ENCODE measurements around the gene C11orf21.
"Not testable (repeated sequence)": the region's sequence is repeated elsewhere in the genome, so short reads cannot be mapped to it uniquely, and the experiment has no call there.

The C11orf21 gene

GRCh38 chr11:2298795-2299761 is 2.6 kb downstream of the C11orf21 start:
- DNase-seq (ENCODE audit: insufficient read length, low spot score) (no peak), FAIRE-seq (no peak)

- no peak for FAIRE-seq
- DNase-seq (ENCODE audit: insufficient read length, low spot score) = no peak
These were observed 3.5 kb downstream of the C11orf21 start for GRCh38 chr11:2298131-2298794.

- FAIRE-seq (no peak), DNase-seq (ENCODE audit: insufficient read length, low spot score) (no peak)
These were observed 4.1 kb downstream of the C11orf21 start for GRCh38 chr11:2297623-2298030.

GRCh38 chr11:2296913-2297622 is 4.7 kb downstream of the C11orf21 start:
- no peak for DNase-seq (ENCODE audit: insufficient read length, low spot score)
- no peak for FAIRE-seq

GRCh38 chr11:2295971-2296912 is 5.5 kb downstream of the C11orf21 start:
- DNase-seq (ENCODE audit: insufficient read length, low spot score) = no peak
- FAIRE-seq = no peak

- DNase-seq (ENCODE audit: insufficient read length, low spot score) (no peak), FAIRE-seq (no peak)
These were observed 6.8 kb downstream of the C11orf21 start for GRCh38 chr11:2294926-2295290.

GRCh38 chr11:2293984-2294925 is 7.5 kb downstream of the C11orf21 start:
- no peak for FAIRE-seq
- no peak for DNase-seq (ENCODE audit: insufficient read length, low spot score)

GRCh38 chr11:2293531-2293971 is 8.2 kb downstream of the C11orf21 start:
- FAIRE-seq = no peak
- DNase-seq (ENCODE audit: insufficient read length, low spot score) = no peak

GRCh38 chr11:2290351-2290841 is 11.3 kb downstream of the C11orf21 start:
- DNase-seq (ENCODE audit: insufficient read length, low spot score) = no peak
- FAIRE-seq = no peak

- FAIRE-seq = no peak
- DNase-seq (ENCODE audit: insufficient read length, low spot score) = no peak
These were observed 11.9 kb downstream of the C11orf21 start for GRCh38 chr11:2289859-2290258.

GRCh38 chr11:2289350-2289749 is 12.4 kb downstream of the C11orf21 start:
- FAIRE-seq = no peak

GRCh38 chr11:2287091-2287490 is 14.6 kb downstream of the C11orf21 start:
- DNase-seq (ENCODE audit: insufficient read length, low spot score) (no peak), FAIRE-seq (no peak)

More at GRCh38 chr11:2289350-2289749, 12.4 kb downstream of the C11orf21 start:
- DNase-seq (ENCODE audit: insufficient read length, low spot score) = no peak

GRCh38 chr11:2286350-2286749 is 15.4 kb downstream of the C11orf21 start:
- not testable (repeated sequence) for DNase-seq (ENCODE audit: insufficient read length, low spot score); FAIRE-seq

GRCh38 chr11:2280208-2280607 is 21.5 kb downstream of the C11orf21 start:
- DNase-seq (ENCODE audit: insufficient read length, low spot score) (no peak), FAIRE-seq (no peak)

GRCh38 chr11:2277933-2278523 is 23.7 kb downstream of the C11orf21 start:
- FAIRE-seq (no peak), DNase-seq (ENCODE audit: insufficient read length, low spot score) (no peak)

GRCh38 chr11:2277008-2277346 is 24.7 kb downstream of the C11orf21 start:
- no peak for FAIRE-seq
- no peak for DNase-seq (ENCODE audit: insufficient read length, low spot score)

GRCh38 chr11:2276280-2277007 is 25.3 kb downstream of the C11orf21 start:
- FAIRE-seq (no peak), DNase-seq (ENCODE audit: insufficient read length, low spot score) (no peak)

All from GM19239 (cell line).